ENCODE results near the gene CSF1R. TPM values are rescaled to one million over a fixed set of nuclear protein-coding genes. Genes with fewer than 3 reads are reported as not detected.

The CSF1R gene
- polyA plus RNA-seq, 1 donor (not counting 4 experiments of a cell fraction or from before 2014, with no cell fraction given), result not detected

GRCh38 chr5:150116667-150117400 lies 30.5 kb upstream of the CSF1R start:
- H3K79me2 ChIP-seq (ENCODE audit: control insufficient read depth, insufficient read depth, low read length), result no peaks in the 10 kb centered on the region
- H3K9me1 ChIP-seq (ENCODE audit: control insufficient read depth, extremely low read depth, insufficient read depth, low read length), result no peaks in the 10 kb centered on the region
- no peaks in the 10 kb centered on the region for H3K9me3 ChIP-seq (ENCODE audit: control insufficient read depth, low read depth, low read length)
- no peaks in the 10 kb centered on the region for H4K20me1 ChIP-seq (ENCODE audit: control insufficient read depth, extremely low read depth, insufficient read depth, low read length)
- dilution Hi-C loops (cut with MboI; ENCODE audit: extremely low pct_ligation_motif_present, low sequenced_read_pairs), result no loop called here
- H3K4me2 ChIP-seq (ENCODE audit: control insufficient read depth, extremely low read depth, insufficient read depth, low read depth, low read length), result no peak overlapping the region
- no peak overlapping the region for H3K4me3 ChIP-seq (ENCODE audit: control insufficient read depth in 2 of 3, extremely low read depth in 1 of 3, insufficient read depth in 2 of 3, low read depth in 1 of 3, low read length in 3 of 3)
- no peak for TF ChIP-seq EZH2 (IDR thresholded peaks at IDR 0.05; ENCODE audit: low read length)
- TF ChIP-seq, protein P1, sequence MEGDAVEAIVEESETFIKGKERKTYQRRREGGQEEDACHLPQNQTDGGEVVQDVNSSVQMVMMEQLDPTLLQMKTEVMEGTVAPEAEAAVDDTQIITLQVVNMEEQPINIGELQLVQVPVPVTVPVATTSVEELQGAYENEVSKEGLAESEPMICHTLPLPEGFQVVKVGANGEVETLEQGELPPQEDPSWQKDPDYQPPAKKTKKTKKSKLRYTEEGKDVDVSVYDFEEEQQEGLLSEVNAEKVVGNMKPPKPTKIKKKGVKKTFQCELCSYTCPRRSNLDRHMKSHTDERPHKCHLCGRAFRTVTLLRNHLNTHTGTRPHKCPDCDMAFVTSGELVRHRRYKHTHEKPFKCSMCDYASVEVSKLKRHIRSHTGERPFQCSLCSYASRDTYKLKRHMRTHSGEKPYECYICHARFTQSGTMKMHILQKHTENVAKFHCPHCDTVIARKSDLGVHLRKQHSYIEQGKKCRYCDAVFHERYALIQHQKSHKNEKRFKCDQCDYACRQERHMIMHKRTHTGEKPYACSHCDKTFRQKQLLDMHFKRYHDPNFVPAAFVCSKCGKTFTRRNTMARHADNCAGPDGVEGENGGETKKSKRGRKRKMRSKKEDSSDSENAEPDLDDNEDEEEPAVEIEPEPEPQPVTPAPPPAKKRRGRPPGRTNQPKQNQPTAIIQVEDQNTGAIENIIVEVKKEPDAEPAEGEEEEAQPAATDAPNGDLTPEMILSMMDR (optimal IDR thresholded peaks at IDR 0.05 in 1 of 3, IDR thresholded peaks at IDR 0.05 in 1 of 3, conservative IDR thresholded peaks at IDR 0.05 in 1 of 3; ENCODE audit: extremely low read depth in 1 of 3, insufficient read depth in 2 of 3, low read length in 3 of 3), result no peak
- H3K27me3 ChIP-seq (ENCODE audit: control insufficient read depth, extremely low read depth, insufficient read depth, low read length), result peaks cover 4% of the 10 kb centered on the region
- no peak overlapping the region for H3K27ac ChIP-seq (ENCODE audit: control insufficient read depth, insufficient read depth, low read length)
- no peaks in the 10 kb centered on the region for H3K36me3 ChIP-seq (ENCODE audit: control insufficient read depth in 2 of 2, extremely low read depth in 1 of 2, insufficient read depth in 2 of 2, low read length in 2 of 2)
- H2AFZ ChIP-seq (ENCODE audit: control insufficient read depth, low read length), result no peak overlapping the region
- DNase-seq (ENCODE audit: low read depth, low spot score) (no peak), FAIRE-seq (no peak)
- peaks cover 13% of the 10 kb centered on the region for H3K4me1 ChIP-seq (ENCODE audit: control insufficient read depth, extremely low read depth, insufficient read depth, low read length)
- no peak overlapping the region for H3K9ac ChIP-seq (ENCODE audit: control insufficient read depth, extremely low read depth, insufficient read depth, low read length)

GRCh38 chr5:150114773-150115408 lies 28.5 kb upstream of the CSF1R start:
- H3K4me3 ChIP-seq (ENCODE audit: control insufficient read depth in 2 of 3, extremely low read depth in 1 of 3, insufficient read depth in 2 of 3, low read depth in 1 of 3, low read length in 3 of 3), result no peak overlapping the region
- no peaks in the 10 kb centered on the region for H3K9me3 ChIP-seq (ENCODE audit: control insufficient read depth, low read depth, low read length)
- no peaks in the 10 kb centered on the region for H4K20me1 ChIP-seq (ENCODE audit: control insufficient read depth, extremely low read depth, insufficient read depth, low read length)
- H3K9ac ChIP-seq (ENCODE audit: control insufficient read depth, extremely low read depth, insufficient read depth, low read length), result no peak overlapping the region
- H3K79me2 ChIP-seq (ENCODE audit: control insufficient read depth, insufficient read depth, low read length), result no peaks in the 10 kb centered on the region
- H3K27me3 ChIP-seq (ENCODE audit: control insufficient read depth, extremely low read depth, insufficient read depth, low read length), result peaks cover 4% of the 10 kb centered on the region
- dilution Hi-C loops (cut with MboI; ENCODE audit: extremely low pct_ligation_motif_present, low sequenced_read_pairs), result no loop called here
- TF ChIP-seq, protein P1 (optimal IDR thresholded peaks at IDR 0.05 in 1 of 3, IDR thresholded peaks at IDR 0.05 in 1 of 3, conservative IDR thresholded peaks at IDR 0.05 in 1 of 3; ENCODE audit: extremely low read depth in 1 of 3, insufficient read depth in 2 of 3, low read length in 3 of 3), result no peak
- TF ChIP-seq EZH2 (IDR thresholded peaks at IDR 0.05; ENCODE audit: low read length), result no peak
- no peaks in the 10 kb centered on the region for H3K9me1 ChIP-seq (ENCODE audit: control insufficient read depth, extremely low read depth, insufficient read depth, low read length)
- no peak overlapping the region for H2AFZ ChIP-seq (ENCODE audit: control insufficient read depth, low read length)
- no peak overlapping the region for H3K27ac ChIP-seq (ENCODE audit: control insufficient read depth, insufficient read depth, low read length)
- FAIRE-seq (no peak), DNase-seq (ENCODE audit: low read depth, low spot score) (no peak)
- H3K36me3 ChIP-seq (ENCODE audit: control insufficient read depth in 2 of 2, extremely low read depth in 1 of 2, insufficient read depth in 2 of 2, low read length in 2 of 2), result no peaks in the 10 kb centered on the region
- H3K4me2 ChIP-seq (ENCODE audit: control insufficient read depth, extremely low read depth, insufficient read depth, low read depth, low read length), result no peak overlapping the region
- peaks cover 13% of the 10 kb centered on the region for H3K4me1 ChIP-seq (ENCODE audit: control insufficient read depth, extremely low read depth, insufficient read depth, low read length)
